ENCODE measurements around the gene UBD.

GRCh38 chr6:29530671-29531310, 28.7 kb downstream of the UBD start:
- TF ChIP-seq CTCF (IDR thresholded peaks at IDR 0.05) (no peak), POLR2A (IDR thresholded peaks at IDR 0.05) (no peak)
